Fibroblast of villous mesenchyme (primary cell): ENCODE results near the gene PPY. TPM values are rescaled to one million over a fixed set of nuclear protein-coding genes. Genes with fewer than 3 reads are reported as not detected.
A peak's percentile ranks its signal among the peaks of the same experiment; 100 is the strongest.

Experiments used
- DNase-seq: peaks from one replicate; pipeline ENCODE4 v3.0.0-alpha.2; 2010; ENCODE audit warnings: low read depth
- H3K4me3 ChIP-seq: 2 replicates; pipeline ENCODE4 v1.5.1; 2011; ENCODE audit warnings: low read depth, mild to moderate bottlenecking, low read length
- total RNA-seq: library from RNA; depleted of rRNA; stranded (reverse); fragments of >200 nt; gene quantifications from 2 replicates; pipeline ENCODE4 v1.2.3, GENCODE V29; 2012
- TF ChIP-seq, protein P1 (sequence below): IDR thresholded peaks from 2 replicates; pipeline ENCODE4 v1.5.1; 2012; ENCODE audit warnings: low read depth, mild to moderate bottlenecking, low read length; ENCODE audit not compliant: insufficient read depth

Gene PPY
- total RNA-seq, 1 donor = not detected

GRCh38 chr17:43983515-43984411 lies 41.5 kb upstream of the PPY start:
- no peak for DNase-seq
- TF ChIP-seq, protein P1, sequence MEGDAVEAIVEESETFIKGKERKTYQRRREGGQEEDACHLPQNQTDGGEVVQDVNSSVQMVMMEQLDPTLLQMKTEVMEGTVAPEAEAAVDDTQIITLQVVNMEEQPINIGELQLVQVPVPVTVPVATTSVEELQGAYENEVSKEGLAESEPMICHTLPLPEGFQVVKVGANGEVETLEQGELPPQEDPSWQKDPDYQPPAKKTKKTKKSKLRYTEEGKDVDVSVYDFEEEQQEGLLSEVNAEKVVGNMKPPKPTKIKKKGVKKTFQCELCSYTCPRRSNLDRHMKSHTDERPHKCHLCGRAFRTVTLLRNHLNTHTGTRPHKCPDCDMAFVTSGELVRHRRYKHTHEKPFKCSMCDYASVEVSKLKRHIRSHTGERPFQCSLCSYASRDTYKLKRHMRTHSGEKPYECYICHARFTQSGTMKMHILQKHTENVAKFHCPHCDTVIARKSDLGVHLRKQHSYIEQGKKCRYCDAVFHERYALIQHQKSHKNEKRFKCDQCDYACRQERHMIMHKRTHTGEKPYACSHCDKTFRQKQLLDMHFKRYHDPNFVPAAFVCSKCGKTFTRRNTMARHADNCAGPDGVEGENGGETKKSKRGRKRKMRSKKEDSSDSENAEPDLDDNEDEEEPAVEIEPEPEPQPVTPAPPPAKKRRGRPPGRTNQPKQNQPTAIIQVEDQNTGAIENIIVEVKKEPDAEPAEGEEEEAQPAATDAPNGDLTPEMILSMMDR = peak; percentile 11

GRCh38 chr17:43983196-43983514 lies 40.9 kb upstream of the PPY start:
- TF ChIP-seq, protein P1 = no peak
- H3K4me3 ChIP-seq = no peak overlapping the region
- DNase-seq = no peak

More at GRCh38 chr17:43983515-43984411, 41.5 kb upstream of the PPY start:
- peak overlapping the region; percentile 48 for H3K4me3 ChIP-seq

- no peak overlapping the region for H3K4me3 ChIP-seq
- TF ChIP-seq, protein P1 = no peak
- no peak for DNase-seq
Measured at GRCh38 chr17:43982171-43982570, 39.9 kb upstream of the PPY start.

- TF ChIP-seq, protein P1 = no peak
- no peak overlapping the region for H3K4me3 ChIP-seq
- DNase-seq = no peak
Measured at GRCh38 chr17:43979671-43980070, 37.4 kb upstream of the PPY start.

DNA sequence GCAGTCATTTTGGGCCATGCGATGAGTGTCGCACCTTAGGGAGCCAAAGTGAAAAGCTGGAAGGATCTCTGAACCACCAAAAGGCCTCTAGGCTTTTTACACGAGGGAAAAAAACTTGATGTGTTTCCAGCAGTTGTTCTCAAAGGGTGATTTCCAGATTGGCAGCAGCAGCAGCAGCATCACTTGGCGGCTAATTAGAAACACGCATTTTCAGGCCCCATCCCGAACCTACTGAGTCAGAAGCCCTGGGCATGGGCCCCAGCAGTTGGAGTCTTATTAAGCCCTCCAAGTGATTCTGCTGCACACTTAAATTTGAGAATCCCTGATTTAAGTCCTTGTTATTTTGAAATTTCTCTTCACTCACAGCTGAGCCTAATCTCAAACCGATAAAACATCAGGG lies 36.7 kb upstream of the PPY start:
- no peak overlapping the region for H3K4me3 ChIP-seq
- DNase-seq = no peak
- TF ChIP-seq, protein P1 = no peak

DNA sequence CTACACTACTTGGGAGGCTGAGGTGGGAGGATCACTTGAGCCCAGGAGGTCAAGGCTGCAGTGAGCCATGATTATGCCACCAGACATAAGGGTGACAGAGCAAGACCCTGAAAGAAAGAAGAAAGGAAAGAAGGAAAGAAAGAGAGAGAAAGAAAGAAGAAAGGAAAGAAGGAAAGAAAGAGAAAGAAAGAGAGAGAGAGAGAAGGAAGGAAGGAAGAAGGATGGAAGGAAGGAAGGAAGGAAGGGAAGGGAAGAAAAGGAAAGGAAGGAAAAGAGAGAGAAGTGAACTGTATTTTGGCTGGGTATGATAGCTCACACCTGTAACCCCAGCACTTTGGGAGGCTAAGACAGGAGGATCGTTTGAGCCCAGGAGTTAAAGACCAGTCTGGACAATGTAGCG lies 35.8 kb upstream of the PPY start:
- DNase-seq = no peak
- no peak overlapping the region for H3K4me3 ChIP-seq
- TF ChIP-seq, protein P1 = no peak
